Measurements from ENCODE around the gene GRAMD1B.

DNA sequence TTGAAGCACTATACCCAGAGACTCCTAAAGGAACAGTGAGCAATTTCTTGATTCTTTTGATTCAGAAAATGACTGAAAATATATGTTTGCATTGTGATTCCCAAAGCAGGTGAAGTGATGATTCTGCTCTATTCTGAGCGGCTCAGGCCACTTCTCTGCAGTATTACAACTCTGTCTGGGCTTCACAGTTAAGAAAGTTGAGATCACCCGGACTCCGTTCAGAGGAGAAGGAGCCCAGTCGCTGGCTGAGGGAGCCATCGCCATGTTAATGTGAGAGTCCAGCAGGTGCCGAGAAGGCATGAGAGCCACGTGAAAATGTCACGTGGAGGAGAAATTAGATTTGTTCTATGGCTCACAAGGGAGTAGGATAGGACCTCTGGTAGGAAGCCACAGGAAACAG is 132.8 kb downstream of the GRAMD1B start:
- no peak for TF ChIP-seq POLR2A (IDR thresholded peaks at IDR 0.05)
- TF ChIP-seq, protein P1, sequence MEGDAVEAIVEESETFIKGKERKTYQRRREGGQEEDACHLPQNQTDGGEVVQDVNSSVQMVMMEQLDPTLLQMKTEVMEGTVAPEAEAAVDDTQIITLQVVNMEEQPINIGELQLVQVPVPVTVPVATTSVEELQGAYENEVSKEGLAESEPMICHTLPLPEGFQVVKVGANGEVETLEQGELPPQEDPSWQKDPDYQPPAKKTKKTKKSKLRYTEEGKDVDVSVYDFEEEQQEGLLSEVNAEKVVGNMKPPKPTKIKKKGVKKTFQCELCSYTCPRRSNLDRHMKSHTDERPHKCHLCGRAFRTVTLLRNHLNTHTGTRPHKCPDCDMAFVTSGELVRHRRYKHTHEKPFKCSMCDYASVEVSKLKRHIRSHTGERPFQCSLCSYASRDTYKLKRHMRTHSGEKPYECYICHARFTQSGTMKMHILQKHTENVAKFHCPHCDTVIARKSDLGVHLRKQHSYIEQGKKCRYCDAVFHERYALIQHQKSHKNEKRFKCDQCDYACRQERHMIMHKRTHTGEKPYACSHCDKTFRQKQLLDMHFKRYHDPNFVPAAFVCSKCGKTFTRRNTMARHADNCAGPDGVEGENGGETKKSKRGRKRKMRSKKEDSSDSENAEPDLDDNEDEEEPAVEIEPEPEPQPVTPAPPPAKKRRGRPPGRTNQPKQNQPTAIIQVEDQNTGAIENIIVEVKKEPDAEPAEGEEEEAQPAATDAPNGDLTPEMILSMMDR (IDR thresholded peaks at IDR 0.05): no peak
